ENCODE results near the gene HSPG2. TPM values are rescaled to one million over a fixed set of nuclear protein-coding genes. Genes with fewer than 3 reads are reported as not detected.

HSPG2 gene
- total and polyA plus RNA-seq, 2 experiments from 2014 or later: 72.4 to 81.2 TPM

DNA sequence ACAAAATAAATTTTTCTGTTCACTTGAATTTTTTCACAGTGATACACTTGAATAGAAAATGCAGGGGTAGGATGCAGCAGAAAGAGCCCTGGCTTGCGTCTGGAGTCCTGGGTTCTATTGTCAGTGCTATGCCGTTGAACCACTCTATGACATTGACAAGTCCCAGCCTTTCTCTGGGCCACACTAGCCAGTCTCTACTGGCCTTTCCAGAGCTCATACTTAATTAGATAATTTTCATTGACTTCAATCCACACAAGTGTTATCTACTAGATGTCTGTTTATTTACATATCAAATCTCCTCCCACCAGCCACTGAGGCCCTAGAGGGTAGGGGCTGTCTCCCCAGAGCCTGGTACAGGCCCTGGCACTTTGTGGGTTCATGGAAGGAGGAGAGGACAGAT is 24.2 kb upstream of the HSPG2 start:
- no peaks in the 10 kb centered on the region for H3K79me2 ChIP-seq
- H2AFZ ChIP-seq: no peak overlapping the region
- no peaks in the 10 kb centered on the region for H4K20me1 ChIP-seq (ENCODE audit: insufficient read depth, poor library complexity, severe bottlenecking)
- no peak overlapping the region for H3K27ac ChIP-seq
- no peaks in the 10 kb centered on the region for H3K27me3 ChIP-seq
- no peak overlapping the region for H3K4me2 ChIP-seq
- H3K36me3 ChIP-seq (replicated peaks; ENCODE audit: insufficient read depth, low read depth): no peaks in the 10 kb centered on the region
- peaks cover 11% of the 10 kb centered on the region for H3K4me1 ChIP-seq (ENCODE audit: insufficient read depth)
- H3K9me2 ChIP-seq (replicated peaks; ENCODE audit: insufficient read depth): no peaks in the 10 kb centered on the region
- H3K4me3 ChIP-seq: no peak overlapping the region
- no peak for DNase-seq (ENCODE audit: low spot score)
- TF ChIP-seq EZH2phosphoT487 (IDR thresholded peaks at IDR 0.05; ENCODE audit: low read depth, severe bottlenecking, unreplicated experiment): no peak
- no peak for TF ChIP-seq EZH2 (IDR thresholded peaks at IDR 0.05; ENCODE audit: borderline replicate concordance)
- TF ChIP-seq, protein P1, sequence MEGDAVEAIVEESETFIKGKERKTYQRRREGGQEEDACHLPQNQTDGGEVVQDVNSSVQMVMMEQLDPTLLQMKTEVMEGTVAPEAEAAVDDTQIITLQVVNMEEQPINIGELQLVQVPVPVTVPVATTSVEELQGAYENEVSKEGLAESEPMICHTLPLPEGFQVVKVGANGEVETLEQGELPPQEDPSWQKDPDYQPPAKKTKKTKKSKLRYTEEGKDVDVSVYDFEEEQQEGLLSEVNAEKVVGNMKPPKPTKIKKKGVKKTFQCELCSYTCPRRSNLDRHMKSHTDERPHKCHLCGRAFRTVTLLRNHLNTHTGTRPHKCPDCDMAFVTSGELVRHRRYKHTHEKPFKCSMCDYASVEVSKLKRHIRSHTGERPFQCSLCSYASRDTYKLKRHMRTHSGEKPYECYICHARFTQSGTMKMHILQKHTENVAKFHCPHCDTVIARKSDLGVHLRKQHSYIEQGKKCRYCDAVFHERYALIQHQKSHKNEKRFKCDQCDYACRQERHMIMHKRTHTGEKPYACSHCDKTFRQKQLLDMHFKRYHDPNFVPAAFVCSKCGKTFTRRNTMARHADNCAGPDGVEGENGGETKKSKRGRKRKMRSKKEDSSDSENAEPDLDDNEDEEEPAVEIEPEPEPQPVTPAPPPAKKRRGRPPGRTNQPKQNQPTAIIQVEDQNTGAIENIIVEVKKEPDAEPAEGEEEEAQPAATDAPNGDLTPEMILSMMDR (IDR thresholded peaks at IDR 0.05; ENCODE audit: poor library complexity): no peak
- H3K9me3 ChIP-seq (ENCODE audit: low read depth): no peaks in the 10 kb centered on the region
- WGBS (ENCODE audit: low lambda C conversion rate, missing lambda C conversion rate): 40% methylated on average over 2 of the region's 2 CpGs

DNA sequence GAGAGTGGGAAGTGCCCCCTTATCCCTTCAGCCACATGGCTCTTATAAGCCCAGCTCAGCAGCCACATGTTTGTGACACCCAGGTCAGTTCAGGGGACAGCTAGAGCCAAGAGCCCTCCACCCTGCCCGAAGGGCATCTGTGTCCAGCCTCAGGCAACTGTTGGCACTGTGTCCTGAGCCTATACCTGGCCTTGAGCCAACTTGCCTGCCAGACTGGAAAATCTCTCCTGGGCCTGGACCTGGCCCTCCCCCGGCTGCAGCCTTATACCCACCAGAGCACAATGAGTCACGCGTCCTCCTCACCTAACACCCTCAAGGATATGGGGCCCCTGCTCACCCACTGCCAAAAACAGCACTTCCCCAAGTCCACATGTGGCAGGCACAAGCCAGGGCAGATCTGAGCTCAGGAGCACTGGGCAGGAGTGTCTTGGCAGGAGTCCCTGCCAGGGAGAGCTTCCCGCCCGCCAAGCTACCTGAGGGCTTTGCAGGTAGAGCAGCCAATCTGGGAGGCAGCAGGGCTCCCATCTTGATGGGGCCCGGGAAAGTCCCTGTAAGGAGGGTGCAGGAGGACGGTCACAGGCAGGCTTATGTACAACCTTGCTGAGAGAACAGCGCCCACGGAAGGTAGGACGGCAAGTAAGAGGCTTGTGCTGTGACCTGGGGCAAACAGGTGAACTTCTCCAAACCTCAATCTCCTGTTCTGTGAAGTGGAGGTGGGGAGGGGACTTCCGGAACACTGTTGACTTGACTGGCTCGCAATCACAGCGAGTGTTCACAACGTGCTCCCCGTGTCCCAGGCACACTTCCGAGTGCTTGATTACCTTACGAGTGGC is 19.8 kb upstream of the HSPG2 start:
- Histone ChIP-seq H3K36me3 (replicated peaks; ENCODE audit: insufficient read depth, low read depth) (no peaks in the 10 kb centered on the region), H3K27me3 (no peaks in the 10 kb centered on the region), H3K4me1 (ENCODE audit: insufficient read depth) (peaks cover 11% of the 10 kb centered on the region), H4K20me1 (ENCODE audit: insufficient read depth, poor library complexity, severe bottlenecking) (no peaks in the 10 kb centered on the region), H3K27ac (no peak overlapping the region), H3K4me2 (no peak overlapping the region), H3K9me2 (replicated peaks; ENCODE audit: insufficient read depth) (no peaks in the 10 kb centered on the region), H3K9me3 (ENCODE audit: low read depth) (no peaks in the 10 kb centered on the region), H3K79me2 (no peaks in the 10 kb centered on the region), H3K4me3 (no peak overlapping the region), H2AFZ (no peak overlapping the region)
- peak; percentile 74 for DNase-seq (ENCODE audit: low spot score)
- 65% methylated on average over 18 of the region's 18 CpGs for WGBS (ENCODE audit: low lambda C conversion rate, missing lambda C conversion rate)
- TF ChIP-seq, protein P1 (IDR thresholded peaks at IDR 0.05; ENCODE audit: poor library complexity): no peak
- TF ChIP-seq EZH2phosphoT487 (IDR thresholded peaks at IDR 0.05; ENCODE audit: low read depth, severe bottlenecking, unreplicated experiment): no peak
- TF ChIP-seq EZH2 (IDR thresholded peaks at IDR 0.05; ENCODE audit: borderline replicate concordance): no peak

DNA sequence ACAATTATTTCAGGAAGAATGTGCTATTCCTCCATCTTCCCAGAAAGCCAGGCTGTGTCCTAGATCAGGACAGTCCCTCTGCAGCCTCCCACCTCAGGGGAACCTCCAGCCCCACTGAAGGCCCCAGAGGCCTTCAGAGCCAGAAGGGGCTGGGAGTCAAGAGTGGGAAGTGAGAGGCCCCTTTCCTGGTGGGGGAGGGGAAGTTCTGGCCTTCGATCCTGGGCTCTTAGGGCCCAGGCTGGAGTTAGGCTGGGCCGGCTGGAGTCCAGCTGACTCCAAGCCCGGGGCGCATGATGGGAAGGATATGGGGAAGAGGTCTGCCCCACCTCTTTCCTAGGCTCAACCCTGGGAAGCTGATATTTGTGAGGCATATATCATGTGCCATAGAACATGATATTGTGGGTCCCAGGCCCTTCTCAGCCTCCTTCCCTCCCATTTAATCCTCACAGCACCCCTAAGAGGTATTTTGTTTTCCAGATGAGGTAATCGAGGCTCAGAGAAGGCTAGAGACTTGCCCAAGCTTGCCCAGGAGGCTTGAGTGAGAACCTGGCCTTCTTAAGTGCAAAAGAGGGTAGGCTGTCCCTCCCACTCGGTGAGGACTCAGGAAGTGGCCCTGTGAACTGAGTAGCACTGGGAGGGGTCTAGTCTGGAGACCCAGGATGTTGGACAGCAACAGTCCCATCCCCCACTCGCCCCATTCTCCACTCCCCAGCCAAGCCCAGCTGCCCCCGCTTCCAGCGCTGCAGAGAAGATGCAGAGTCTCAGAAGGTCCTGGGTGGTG is 18.6 kb upstream of the HSPG2 start:
- Histone ChIP-seq H4K20me1 (ENCODE audit: insufficient read depth, poor library complexity, severe bottlenecking) (no peaks in the 10 kb centered on the region), H3K79me2 (no peaks in the 10 kb centered on the region), H3K4me2 (no peak overlapping the region), H3K4me1 (ENCODE audit: insufficient read depth) (peaks cover 11% of the 10 kb centered on the region), H3K36me3 (replicated peaks; ENCODE audit: insufficient read depth, low read depth) (no peaks in the 10 kb centered on the region), H3K9me2 (replicated peaks; ENCODE audit: insufficient read depth) (no peaks in the 10 kb centered on the region), H3K4me3 (no peak overlapping the region), H2AFZ (no peak overlapping the region), H3K9me3 (ENCODE audit: low read depth) (no peaks in the 10 kb centered on the region), H3K27me3 (no peaks in the 10 kb centered on the region), H3K27ac (no peak overlapping the region)
- no peak for DNase-seq (ENCODE audit: low spot score)
- TF ChIP-seq EZH2 (IDR thresholded peaks at IDR 0.05; ENCODE audit: borderline replicate concordance): no peak
- no peak for TF ChIP-seq EZH2phosphoT487 (IDR thresholded peaks at IDR 0.05; ENCODE audit: low read depth, severe bottlenecking, unreplicated experiment)
- TF ChIP-seq, protein P1 (IDR thresholded peaks at IDR 0.05; ENCODE audit: poor library complexity): no peak
- 77% methylated on average over 9 of the region's 9 CpGs for WGBS (ENCODE audit: low lambda C conversion rate, missing lambda C conversion rate)
